Stimulated activated CD8-positive, alpha-beta memory T cell treated with anti-CD3 and anti-CD28 coated beads, Interleukin-7, amount 100 ng/mL, for 48 hours (primary cell): ENCODE data around the gene TMA7B.

Experiments
- DNase-seq, 2 donors: peaks; one replicate each; pipeline ENCODE4 v3.0.0-alpha.2; 2020; ENCODE audit warnings: low read depth in 1 of 2; ENCODE audit errors: extremely low read depth in 1 of 2

Gene TMA7B

DNA sequence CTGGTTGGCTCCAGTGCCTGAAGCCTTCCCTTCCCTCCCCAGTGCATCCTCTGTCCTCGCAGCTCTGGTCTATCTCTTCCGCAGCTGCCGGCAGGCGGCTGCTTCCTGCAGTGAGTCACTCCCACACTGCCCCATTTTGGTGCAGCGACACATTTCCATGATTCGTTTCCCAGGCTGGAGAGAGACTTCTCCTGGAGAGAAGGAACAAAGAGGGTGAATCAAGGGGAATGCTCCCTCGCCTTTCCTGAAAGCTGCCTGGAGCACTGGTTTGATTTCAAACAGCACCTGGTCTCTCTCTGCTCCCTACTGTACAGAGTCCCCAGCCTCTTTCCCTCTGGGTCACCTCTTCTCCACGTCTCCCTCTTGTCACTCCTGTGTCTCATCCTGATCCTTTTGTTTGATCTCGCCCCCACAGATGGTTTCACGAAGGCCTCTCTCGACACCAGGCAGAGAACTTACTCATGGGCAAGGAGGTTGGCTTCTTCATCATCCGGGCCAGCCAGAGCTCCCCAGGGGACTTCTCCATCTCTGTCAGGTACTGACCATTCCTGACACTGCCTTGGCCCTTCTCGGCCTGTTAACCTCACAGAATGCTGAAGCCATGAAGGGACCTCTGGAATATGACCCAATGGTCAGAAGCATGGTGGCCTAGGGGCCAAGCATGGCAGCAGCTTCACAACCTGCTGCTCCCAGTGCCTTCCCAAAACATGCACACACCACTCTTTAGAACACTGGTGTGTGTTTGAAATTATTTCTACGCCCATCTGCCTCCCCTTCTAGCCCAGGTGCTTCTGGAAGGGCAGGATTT lies at the start of gene TMA7B:
Gene TMA7B, plus strand, starts transcription at position 758 of the 808 bp plus-strand sequence. CDS start 3,978 bp downstream, outside the sequence.
- no peak for DNase-seq

DNA sequence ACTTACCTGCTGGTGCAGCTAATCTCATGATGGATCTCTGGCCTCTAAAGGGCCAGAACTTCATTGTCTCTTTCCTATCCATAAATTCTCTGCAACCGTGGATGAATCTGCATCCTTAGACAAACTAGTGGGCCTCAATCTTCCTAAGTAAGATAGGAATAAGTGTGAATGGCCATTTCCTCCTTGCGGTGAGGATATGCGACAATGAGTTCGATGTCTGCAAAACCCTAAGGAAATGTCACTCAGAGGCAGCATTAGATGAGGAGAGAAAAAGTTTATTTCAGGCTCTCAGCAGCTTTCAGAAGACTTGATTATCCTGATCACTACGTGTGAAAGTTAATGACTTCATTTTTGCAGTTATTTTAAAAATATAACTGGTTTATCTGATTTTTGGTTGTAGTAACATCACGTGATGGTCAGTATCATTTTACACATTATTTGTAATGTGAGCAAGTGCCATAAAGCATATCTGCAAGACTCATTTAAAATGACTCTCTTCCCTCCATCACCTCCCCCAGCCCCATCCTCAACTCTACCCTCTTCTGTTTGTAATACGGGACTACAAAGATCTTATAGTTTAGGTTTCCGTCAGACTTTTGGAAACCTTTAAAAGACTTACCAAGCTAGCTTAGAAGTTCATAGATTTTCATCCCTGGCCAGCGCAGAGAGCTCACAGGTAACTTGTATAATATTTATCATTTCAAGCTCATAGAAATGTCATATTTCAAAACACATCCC lies 49.2 kb upstream of the TMA7B start:
- no peak for DNase-seq

DNA sequence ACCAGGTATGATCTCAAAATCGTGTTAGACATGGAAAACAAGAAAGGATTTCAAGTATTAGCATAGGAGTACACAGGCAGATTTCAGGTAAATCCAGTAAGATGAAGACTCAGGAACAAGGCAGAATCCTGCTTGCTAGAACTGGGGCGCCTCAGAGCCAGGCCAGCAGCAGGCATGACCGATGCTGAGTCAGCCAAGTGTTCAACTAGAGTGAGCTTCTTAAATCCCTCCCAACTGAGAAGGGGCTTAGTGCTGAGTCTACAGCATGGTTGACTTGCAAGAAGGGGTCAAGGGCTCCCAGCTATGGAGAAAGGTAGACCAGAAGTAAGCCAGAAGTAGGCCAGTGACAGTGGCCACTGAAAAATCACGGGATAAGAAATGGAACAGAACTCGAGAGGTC lies 46.9 kb upstream of the TMA7B start:
- DNase-seq, result no peak

DNA sequence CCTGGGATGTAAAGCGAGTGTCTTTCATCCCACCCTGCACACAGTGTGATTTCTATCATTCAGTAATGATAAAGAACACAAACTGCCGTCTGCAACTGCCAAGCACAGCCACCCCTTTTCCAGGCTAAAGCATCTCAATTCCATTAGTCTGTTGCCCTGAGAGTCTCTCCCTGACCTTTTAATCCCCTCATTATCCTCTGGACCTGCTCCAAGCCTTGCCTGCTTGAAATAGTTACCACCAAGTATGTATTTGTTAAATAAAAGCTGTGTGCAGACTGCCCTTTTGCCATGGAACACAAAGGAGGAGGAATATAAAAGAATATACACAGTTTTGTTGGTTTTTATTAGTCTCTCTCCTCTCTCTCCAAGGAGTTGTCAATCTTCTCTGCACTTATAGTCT lies 46.3 kb upstream of the TMA7B start:
- DNase-seq, result no peak

DNA sequence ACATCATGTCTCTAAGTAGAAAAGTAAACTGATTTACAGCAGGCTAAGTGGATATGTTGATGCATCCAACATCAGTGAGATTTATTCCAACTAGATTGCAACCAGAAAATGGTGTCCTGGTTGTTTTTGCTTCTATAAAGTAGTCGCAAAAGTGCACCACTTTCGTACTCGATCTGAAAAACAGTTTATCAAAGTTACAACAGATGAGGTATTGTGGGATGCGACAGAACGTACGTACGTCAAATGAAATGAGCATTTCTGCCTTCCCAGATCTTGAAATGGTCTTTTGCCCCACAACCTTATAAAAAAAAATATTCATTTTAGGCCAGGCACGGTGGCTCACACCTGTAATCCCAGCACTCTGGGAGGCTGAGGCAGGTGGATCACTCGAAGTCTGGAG lies 45.6 kb upstream of the TMA7B start:
- DNase-seq, result no peak

DNA sequence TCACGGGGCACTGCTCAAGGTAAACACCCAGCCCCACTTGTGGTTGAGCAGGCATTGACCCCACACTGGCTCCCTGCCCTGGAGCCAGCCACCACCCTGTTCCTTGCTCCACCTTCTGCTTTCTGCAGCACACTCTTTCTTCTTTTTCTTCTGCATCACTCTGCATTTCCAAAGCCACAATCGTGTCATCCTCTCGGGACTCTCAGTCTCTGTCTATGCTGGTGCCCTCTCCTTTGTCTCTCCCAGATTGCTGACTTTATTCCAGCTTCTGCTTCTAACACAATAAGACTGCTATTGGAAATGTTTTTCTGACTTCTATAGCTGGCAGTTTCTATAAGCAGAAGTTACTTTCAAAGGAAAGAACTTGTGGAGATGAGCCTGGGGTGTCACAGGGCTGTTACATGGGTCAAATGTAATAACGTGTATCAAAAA lies 44.9 kb upstream of the TMA7B start:
- DNase-seq, result no peak

DNA sequence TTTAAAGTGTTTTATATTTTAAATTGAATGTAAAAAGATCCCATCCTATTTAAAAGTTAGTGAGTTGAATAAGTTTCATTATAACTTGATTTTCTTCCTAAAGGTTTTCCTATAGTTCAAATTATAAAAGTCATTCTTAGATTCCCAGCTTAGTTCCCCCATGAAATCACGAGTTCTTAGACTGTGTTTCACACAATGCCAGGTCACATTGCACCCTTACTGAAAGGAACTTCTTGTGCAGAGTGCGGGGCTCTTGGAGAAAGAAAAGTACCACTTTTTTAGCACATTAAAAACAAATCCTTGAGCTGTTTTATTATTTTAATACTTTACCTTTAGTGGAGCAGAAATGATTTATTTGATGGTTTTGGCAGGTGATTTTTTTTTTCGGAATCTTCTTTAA lies 43.7 kb upstream of the TMA7B start:
- DNase-seq, result no peak

DNA sequence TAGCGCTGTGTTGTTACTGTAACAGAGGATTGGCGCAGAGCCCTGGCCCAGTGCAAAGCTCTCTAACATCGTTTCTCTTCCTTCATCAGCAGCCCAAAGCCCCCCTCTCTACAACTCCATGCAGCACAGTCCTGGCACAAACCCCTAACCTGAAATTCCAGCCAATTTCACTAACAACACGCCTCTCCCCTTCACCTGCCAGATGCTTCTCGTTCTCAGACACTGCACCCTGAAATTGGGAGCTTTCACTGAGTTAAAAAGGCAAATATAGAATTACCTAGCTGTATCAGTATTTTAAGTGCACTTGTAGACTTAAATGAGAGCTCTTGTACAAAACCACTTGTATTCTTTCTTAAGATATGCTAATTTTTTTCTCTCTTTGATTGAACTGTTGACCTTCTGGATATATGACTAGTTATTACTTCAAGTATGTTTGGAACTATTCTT lies 43.0 kb upstream of the TMA7B start:
- no peak for DNase-seq

DNA sequence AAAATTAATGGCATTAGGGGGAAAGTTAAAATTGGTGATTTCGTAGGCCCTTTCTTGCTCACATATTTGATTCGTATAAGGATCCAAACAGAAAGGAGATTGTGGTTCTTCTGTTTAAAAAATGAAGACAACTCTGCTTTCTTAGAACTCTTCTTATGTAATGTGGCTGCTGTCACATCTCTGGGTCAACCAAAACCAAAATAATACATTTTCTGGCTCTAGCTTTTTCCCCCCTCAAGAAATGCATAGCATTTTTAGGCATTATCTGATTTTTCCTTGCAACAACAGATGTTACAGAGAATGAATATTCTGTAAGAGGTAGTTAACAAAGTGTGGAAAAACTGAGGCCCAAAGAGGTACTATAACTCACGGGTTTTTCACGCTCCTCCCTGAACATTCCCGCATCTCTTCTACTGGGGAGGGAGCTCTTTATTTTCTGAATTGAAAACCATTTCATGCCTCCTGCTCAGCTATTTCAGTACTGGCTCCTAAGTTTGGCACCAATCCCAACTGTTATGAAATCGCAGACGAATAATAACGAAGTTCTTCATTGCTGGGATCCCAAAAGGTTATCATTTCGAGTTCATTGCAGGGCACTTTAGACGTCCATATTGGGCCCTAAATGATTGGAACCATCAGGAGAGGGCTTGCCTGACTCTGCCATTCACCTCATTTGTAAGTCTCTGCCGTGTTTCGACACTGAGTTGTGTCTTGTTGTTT lies 42.3 kb upstream of the TMA7B start:
- no peak for DNase-seq

DNA sequence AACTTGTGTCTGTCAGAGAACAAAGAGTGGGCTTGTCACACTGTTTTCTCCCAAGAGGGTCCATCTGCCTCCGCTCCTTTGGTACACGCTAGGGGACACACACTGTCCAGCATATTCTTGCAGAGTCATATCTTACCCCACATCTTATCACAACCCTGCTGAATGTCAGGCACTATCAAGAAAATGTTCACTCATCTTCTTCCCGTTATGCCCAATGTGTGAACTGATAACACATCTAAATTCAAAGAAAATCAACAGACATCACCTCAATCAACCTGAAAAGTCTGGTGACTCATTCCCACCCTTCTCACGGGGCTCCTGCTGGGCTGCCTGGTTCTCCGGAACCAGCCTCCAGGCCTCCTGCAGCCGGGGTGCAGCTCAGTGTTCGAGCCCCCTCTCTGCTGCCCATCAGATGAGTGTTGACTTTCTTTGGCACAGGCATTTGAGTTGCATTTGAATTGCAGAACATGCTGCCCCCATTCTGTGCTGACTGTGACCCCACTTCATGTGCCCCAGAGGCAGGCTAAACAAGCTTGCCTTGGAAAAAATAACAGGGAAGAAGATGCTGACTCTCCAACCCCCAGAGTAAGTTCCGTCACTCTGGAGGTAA lies 40.0 kb upstream of the TMA7B start:
- DNase-seq, result peak; percentile 56 to 75

DNA sequence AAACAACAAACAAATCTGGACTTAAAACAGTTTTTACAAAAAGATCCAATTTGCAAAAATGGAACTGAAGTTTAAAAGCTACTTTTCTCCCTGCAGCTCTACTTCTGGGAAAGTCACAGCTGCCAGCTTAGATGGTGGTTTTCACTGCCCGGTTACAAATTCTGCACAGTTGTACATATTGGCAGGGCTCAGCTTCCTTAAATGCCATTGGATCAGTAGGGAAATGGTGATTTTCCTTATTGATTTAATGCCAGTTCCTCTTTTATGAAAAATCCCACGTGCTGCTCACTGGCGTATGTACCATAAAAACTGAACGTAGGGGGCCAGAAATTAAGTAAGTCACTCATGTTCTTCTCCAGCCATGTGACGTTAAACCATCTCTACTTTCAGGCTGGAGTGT lies 36.5 kb upstream of the TMA7B start:
- DNase-seq, result no peak

DNA sequence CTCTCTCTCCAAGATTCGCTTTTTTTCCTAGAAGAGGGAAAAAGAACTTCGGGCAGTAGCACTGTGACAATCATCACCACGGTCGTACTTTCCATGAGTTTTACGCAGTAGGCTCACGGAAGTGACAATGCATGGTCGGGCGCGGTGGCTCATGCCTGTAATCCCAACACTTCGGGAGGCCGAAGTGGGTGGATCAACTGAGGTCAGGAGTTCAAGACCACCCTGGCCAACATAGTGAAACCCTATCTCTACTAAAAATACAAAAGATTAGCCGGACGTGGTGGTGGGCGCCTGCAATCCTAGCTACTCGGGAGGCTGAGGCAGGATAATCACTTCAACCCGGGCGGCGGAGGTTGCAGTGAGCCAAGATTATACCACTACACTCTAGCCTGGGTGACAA lies 35.9 kb upstream of the TMA7B start:
- no peak for DNase-seq

DNA sequence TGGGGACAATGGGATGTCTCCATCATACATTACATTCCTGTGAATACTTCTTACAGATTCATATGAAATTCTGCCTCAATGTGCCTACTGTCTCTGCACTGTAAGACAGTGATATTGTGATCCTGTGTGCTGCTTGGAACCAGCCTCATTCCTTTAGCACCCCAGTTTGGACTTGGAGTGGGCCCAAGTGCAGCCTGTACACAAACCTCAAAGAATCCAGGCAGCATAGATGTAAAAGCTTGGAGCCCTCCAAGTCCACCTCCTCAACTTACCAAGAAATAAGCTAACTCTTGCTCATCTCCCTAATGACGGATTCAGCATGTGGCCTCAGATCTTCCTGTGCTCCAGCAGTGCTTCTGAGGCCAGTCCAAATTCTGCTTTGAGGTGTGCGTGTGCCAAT lies 34.9 kb upstream of the TMA7B start:
- no peak for DNase-seq

DNA sequence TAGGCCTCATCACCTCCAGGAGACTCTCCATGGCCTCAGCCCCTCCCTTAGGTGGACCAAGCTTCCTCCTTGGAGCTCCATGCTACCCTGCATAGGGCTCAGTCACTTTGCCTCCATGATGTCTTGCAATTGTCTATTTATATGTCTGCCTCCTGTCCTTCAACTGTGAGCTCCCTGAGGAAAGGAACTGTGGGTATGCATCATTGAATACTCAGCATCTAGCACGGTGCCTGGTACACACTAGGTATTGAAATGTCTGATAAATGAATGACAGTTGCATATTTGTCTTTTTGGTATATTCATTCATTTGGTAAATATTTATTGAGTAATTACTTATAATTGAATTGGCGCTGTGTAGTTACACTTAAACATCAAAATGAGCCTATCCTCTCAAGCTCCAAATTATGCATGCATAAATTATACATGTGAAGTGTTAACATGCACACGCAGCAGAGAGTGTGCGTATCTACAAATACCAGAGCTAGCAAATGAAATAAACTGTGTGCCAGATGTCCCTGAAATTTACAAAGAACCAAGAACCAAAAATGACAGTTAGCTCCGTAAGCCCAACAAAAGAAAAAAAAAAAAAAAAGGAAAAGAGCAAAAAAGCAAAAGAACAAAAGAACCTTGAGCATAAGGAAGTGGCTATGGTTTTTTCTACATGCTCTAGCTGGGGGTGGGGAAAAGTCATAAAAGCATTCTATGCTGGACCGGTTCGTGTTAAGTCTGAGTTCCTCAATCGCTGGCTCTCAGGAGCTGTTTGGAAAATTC lies 34.1 kb upstream of the TMA7B start:
- no peak for DNase-seq

DNA sequence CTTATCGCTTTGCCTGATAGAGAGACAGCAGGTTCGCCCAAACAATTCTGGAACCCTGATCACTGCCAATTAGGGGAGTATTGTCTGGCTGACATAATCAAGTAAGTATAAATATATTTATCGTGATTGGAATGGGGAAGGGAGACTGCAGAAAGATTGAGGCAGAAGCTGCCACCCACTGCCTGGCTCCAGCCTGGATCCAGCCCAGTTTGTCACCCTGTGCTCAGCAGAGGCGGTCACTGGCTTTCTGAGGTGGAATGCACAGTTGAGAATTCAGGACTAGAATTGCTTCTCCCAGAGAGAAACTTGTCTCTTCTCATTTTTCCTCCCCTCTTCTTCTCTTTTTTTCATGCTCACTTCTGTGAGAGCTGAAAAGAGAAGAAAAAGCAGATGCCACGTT lies 33.4 kb upstream of the TMA7B start:
- no peak for DNase-seq

DNA sequence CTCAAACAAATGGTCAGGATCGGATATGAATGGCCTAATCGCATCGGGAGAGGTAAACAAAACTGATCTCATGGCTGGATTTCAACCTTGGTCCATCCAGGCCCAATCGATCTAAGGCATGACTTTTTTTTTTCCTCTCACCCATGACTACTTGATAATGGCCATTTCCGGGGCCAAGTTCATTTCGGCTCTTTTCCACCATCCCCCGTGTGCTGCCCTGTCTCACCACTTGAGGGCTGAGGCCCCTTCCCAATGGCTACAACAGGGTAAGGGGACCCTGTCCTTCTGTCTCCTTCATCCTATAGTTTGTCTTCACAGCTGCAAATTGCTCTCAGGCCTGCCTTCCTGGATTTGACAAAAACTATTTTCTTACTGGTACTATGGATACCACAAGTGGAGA lies 32.7 kb upstream of the TMA7B start:
- no peak for DNase-seq

DNA sequence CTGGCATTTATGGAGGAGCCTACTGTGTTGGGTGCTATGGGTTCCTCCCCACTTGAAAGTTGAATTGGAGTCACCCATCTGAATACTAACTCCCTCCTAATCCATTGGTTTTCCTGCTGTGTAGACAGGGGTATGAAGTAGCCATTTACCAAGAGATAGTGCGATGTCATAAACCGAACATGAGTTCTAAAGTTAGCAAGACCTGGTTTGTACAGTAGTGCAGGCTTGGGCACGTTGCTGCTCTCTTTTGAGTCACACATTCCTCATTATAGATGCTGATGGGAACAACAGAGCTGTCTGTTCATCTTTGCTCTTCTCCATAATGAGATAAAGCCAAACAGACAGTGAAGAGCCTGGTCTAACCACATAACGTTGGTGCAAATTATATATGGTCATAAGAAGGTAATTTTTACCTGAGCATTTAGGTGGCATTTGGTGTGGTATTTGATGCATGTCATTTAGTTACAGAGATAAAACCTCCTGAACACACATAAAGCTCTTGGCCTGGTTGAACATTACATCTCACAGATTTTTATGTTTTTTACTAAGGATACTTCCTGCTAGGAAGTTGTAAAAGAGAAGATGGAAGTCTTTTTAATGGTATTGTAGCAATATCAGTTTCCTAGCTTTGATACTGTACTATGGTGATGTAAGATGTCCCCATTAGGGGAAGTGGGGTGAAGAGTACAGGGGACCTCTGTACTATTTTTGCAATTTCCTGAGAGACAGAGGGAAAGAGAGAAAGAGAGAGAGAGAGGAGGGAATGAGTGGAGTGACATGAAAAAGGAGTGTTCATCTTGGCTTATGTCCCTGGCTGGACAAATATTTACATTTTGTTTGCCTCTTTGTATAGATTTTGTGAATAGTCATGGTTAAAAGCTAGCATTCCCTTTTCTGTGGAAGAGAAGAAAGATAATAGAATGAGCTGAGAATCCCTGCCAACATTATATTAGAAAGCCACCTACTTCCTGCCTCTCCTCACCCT lies 31.4 kb upstream of the TMA7B start:
- DNase-seq, result no peak

DNA sequence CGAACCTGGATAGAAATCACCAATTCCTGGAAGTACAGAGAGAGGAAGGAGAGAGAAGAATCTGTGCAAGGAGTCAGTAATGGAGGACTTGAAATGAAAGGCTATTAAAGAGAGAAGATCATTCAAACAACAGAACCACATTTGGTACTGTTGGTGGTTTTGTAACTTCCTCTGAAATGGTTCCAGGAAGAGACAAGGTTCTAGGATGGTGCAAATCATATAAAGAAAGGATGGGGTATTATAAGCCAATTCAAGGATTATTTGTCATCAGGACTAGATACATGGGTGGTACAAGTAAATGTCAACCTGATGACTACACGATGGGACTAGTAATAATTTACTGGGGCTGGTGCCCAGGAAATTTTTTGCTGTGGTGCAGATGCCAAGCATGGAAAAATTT lies 28.9 kb upstream of the TMA7B start:
- no peak for DNase-seq

DNA sequence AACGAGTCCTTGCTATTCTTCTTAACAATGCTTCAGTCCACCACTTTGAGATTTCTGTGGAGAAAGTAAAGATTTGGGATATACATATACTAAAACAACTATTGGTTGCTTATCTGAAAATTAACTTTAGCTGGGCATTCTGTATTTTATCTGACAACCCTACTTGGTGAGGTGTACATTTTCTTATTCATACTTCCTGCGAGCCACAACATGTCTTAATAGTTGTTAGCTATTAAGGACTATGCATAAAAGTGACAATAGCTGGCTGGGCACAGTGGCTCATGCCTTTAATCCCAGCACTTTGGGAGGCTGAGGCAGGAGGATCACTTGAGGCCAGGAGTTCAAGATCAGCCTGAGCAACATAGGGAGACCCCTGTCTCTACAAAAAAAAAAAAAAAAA lies 28.0 kb upstream of the TMA7B start:
- no peak for DNase-seq
